Smooth muscle cell (in vitro differentiated cells): ENCODE results near the gene BDKRB2. TPM values are rescaled to one million over a fixed set of nuclear protein-coding genes. Genes with fewer than 3 reads are reported as not detected.

Experiments used
- DNase-seq: peaks from one replicate; lab custom pipeline; 2025; ENCODE audit not compliant: unreplicated experiment; lab: John Stamatoyannopoulos, UW
- H2AFZ ChIP-seq: fragments of 200-600 bp; sonication (generic); 2 replicates; pipeline ENCODE4 v1.6.0; 2016; ENCODE audit warnings: antibody characterized with exemption, low read depth, mild to moderate bottlenecking
- H3F3A ChIP-seq: fragments of 200-600 bp; sonication (generic); 2 replicates; pipeline ENCODE4 v1.6.0; 2017; ENCODE audit warnings: antibody characterized with exemption, low read depth
- H3K27ac ChIP-seq: fragments of 200-600 bp; sonication (generic); 2 replicates; pipeline ENCODE4 v1.5.1; 2016; ENCODE audit warnings: low read depth, mild to moderate bottlenecking
- H3K27me3 ChIP-seq: fragments of 200-600 bp; sonication (generic); 2 replicates; pipeline ENCODE4 v1.6.1; 2016; ENCODE audit warnings: low read depth, mild to moderate bottlenecking
- H3K36me3 ChIP-seq: fragments of 200-600 bp; sonication (generic); 2 replicates; pipeline ENCODE4 v1.5.1; 2016; ENCODE audit warnings: low read depth
- H3K4me1 ChIP-seq: fragments of 200-600 bp; sonication (generic); 2 replicates; pipeline ENCODE4 v1.5.1; 2016; ENCODE audit warnings: low read depth
- H3K4me2 ChIP-seq: fragments of 200-600 bp; sonication (generic); 2 replicates; pipeline ENCODE4 v1.6.0; 2016; ENCODE audit warnings: mild to moderate bottlenecking
- H3K4me3 ChIP-seq: fragments of 200-600 bp; sonication (generic); 2 replicates; pipeline ENCODE4 v1.5.1; 2016; ENCODE audit warnings: mild to moderate bottlenecking
- H3K79me2 ChIP-seq: fragments of 200-600 bp; sonication (generic); 2 replicates; pipeline ENCODE4 v1.6.0; 2016; ENCODE audit warnings: low read depth, mild to moderate bottlenecking
- H3K9ac ChIP-seq: fragments of 200-600 bp; sonication (generic); 2 replicates; pipeline ENCODE4 v1.6.0; 2016; ENCODE audit warnings: low read depth
- H3K9me3 ChIP-seq: fragments of 200-600 bp; sonication (generic); replicated peaks from 2 replicates; pipeline ENCODE4 v1.5.1; 2016; ENCODE audit warnings: low read depth
- H4K20me1 ChIP-seq: fragments of 200-600 bp; sonication (generic); 2 replicates; pipeline ENCODE4 v1.6.0; 2016; ENCODE audit warnings: low read depth
- CTCF ChIP-seq: fragments of 200-600 bp; sonication (generic); IDR thresholded peaks from 2 replicates; pipeline ENCODE4 v1.5.1; 2017; ENCODE audit warnings: borderline replicate concordance, mild to moderate bottlenecking, antibody characterized with exemption; ENCODE audit not compliant: insufficient read depth, poor library complexity, severe bottlenecking
- WGBS: methylation state at CpG from one replicate; pipeline ENCODE4 v1.1.7; 2016; ENCODE audit warnings: low lambda C conversion rate; 5-methylcytosine and 5-hydroxymethylcytosine counted together
- polyA plus RNA-seq: library from polyadenylated mRNA; unstranded; fragments of >200 nt; fragmentation: Nextera tagmentation; extraction: Ambion mirVana; gene quantifications from 2 replicates; pipeline ENCODE4 v1.2.1, GENCODE V29; 2016
- total RNA-seq: library from RNA; depleted of rRNA; stranded (reverse); fragments of >200 nt; gene quantifications from 2 replicates; pipeline ENCODE4 v1.2.3, GENCODE V29; 2014

Gene BDKRB2
- total and polyA plus RNA-seq, 2 experiments from 2014 or later: 10.4 to 16.9 TPM

DNA sequence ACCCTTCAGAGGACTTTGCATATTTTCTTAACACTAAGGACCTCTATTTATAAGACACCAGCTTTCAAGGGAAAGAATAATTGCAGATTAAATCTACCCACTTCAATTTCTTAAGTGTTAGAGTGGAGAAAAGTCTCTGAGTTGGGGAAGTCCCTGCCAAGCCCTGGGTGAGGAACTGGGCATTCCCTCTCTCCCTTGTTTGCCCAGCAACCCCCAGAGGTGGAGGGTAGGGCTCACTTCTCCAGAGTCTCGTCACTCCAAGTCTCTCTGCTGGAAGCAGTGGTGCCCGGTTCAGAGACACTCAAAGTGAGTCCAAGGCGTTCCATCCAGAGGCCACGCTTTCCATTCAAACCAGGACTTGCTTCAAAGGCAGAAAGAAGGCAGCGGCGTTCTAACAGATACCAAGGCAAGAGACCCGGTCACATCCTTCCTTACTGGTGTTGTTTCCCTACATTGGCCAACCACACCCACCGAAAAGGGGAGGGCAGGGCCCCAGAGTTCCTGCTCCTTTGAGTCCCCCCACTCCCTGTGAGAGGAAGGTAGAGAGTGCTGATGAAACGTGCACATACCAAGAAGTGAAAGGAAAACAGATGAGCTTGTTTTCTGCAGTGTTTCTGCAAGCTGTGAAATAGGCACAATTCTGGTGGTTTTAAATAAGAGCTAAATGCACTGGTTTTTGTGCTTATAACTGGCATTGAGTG lies 6.1 kb upstream of the BDKRB2 start:
- 80% methylated on average over 9 of the region's 9 CpGs for WGBS
- Histone ChIP-seq H3K36me3 (no peaks in the 10 kb centered on the region), H3K27me3 (no peaks in the 10 kb centered on the region), H3K4me1 (no peaks in the 10 kb centered on the region), H3K4me2 (no peak overlapping the region), H3F3A (no peaks in the 10 kb centered on the region), H3K79me2 (no peaks in the 10 kb centered on the region), H3K9me3 (no peaks in the 10 kb centered on the region), H3K4me3 (no peak overlapping the region), H2AFZ (no peak overlapping the region), H4K20me1 (no peaks in the 10 kb centered on the region), H3K27ac (no peak overlapping the region), H3K9ac (no peak overlapping the region)
- DNase-seq: no peak
- no peak for TF ChIP-seq CTCF

DNA sequence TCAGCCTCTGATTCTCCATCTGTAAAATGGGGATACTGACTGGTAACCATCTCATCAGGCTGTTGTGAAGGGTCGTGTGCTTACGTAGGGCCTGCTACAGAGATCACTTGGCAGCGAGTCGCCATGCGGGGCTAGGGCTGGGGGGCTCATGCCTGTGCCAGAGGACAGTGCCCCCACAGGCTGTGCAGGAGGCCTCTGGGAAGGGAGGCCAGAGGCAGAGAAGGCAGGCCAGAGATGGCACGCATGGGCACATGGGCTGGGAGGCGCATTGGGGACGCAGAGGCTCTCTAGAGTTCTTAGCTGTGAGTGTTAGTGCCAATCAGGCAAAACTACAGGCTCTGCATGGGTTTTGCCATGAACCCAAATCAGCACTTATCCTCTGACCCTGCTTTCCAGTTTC lies 3.5 kb upstream of the BDKRB2 start:
- Histone ChIP-seq H3K4me2 (no peak overlapping the region), H3K9me3 (no peaks in the 10 kb centered on the region), H3F3A (no peaks in the 10 kb centered on the region), H3K27me3 (no peaks in the 10 kb centered on the region), H3K4me3 (no peak overlapping the region), H4K20me1 (peaks cover 1% of the 10 kb centered on the region), H3K36me3 (no peaks in the 10 kb centered on the region), H3K4me1 (peaks cover 16% of the 10 kb centered on the region), H3K79me2 (peaks cover 7% of the 10 kb centered on the region), H3K9ac (no peak overlapping the region), H2AFZ (no peak overlapping the region), H3K27ac (no peak overlapping the region)
- WGBS: 98% methylated on average over 8 of the region's 8 CpGs
- DNase-seq: no peak
- TF ChIP-seq CTCF: no peak

- 77% methylated on average over 10 of the region's 10 CpGs for WGBS
- DNase-seq: no peak
- no peaks in the 10 kb centered on the region for H3K27me3 ChIP-seq
- H3K9me3 ChIP-seq: no peaks in the 10 kb centered on the region
- no peak overlapping the region for H2AFZ ChIP-seq
- no peak overlapping the region for H3K4me3 ChIP-seq
- no peak overlapping the region for H3K9ac ChIP-seq
- H3K79me2 ChIP-seq: peaks cover 14% of the 10 kb centered on the region
- peaks cover 16% of the 10 kb centered on the region for H3K4me1 ChIP-seq
- no peak overlapping the region for H3K4me2 ChIP-seq
- no peak overlapping the region for H3K27ac ChIP-seq
- no peak for TF ChIP-seq CTCF
- H4K20me1 ChIP-seq: peaks cover 7% of the 10 kb centered on the region
- no peaks in the 10 kb centered on the region for H3F3A ChIP-seq
- H3K36me3 ChIP-seq: no peaks in the 10 kb centered on the region
These were observed 2.7 kb upstream of the BDKRB2 start for GRCh38 chr14:96201965-96202364.
